Dermis microvascular lymphatic vessel endothelial cell (primary cell): ENCODE data around the gene PKP2. TPM values are rescaled to one million over a fixed set of nuclear protein-coding genes. Genes with fewer than 3 reads are reported as not detected.

Source experiments
- DNase-seq, 2 donors: peaks; one replicate each; pipeline versions ENCODE4 v3.0.0 to v3.0.0-alpha.2; 2010; ENCODE audit warnings: low read depth in 2 of 2
- total RNA-seq: library from RNA; depleted of rRNA; stranded (reverse); fragments of >200 nt; gene quantifications from 2 replicates; pipeline ENCODE4 v1.2.1, GENCODE V29; 2014

PKP2 gene
- total RNA-seq, result 1.3 and 4.0 TPM in 2 replicates

DNA sequence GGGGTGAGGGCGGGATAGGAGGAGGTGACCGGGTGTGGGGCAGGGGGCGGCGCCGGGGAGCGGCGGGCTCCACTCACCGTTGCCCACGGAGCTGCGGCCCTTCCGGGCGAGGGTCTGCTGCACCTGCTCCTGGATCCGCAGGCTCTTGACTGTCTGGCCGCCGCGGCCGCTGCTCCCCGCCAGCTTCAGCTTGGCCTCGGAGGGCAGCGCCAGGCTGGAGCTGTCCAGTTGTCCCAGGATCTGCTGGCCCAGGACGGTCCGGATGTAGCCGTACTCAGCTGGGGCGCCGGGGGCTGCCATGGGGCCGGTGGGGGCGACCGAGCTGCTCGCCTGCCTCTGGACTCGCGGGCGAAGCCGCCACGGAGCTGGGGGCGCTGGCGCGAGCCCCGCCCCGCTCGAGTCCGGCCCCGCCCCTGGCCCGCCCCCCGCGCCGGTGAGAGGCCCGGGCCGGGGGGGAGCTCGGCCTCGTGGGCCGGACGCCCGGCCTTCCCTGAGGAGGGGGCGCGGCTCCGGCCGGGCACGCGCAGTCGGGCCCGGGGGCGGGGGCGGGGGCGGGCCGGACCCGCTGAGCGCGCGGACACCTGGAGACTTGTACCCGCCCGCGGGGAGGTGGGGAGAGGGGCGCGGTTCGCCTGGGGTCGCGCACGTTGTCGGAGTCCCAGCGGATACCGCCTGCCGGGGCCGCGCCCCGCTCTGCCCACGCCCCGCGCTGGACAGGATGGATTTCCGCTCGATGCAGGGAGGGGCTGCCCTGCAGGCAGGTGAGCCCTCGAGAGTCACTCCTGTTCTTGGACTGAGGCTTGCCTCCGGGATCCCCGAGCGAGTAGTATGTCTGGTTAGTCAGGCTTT lies at the start of gene PKP2:
TSS of gene PKP2 (minus strand) at position 346 of the 849 bp plus-strand sequence. CDS start at position 300, 46 bp downstream.
- DNase-seq, result peak in 1 of 2 donors; percentile 43

DNA sequence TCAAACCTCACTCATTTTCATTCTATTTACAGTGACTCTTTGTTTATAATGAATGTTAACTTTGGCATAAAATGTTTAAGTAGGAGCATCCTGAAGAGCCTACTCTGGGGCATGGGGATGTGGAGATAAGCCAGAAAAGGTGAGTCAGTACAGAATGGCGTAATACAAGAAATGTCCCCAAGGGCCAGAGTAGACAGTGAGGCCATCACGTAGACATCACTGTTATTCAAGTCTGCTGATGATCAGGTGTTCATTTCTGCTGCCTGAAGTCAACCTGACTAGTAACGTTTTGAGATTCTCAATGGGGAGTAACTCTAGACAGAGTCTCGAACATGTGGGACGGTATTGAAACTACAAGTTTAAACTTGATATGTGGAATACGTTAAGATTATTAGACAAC lies 47.6 kb upstream of the PKP2 start:
- no peak for DNase-seq

- no peak for DNase-seq
Observed at GRCh38 chr12:32939801-32940200, 43.2 kb upstream of the PKP2 start.

GRCh38 chr12:32926963-32927362 lies 30.4 kb upstream of the PKP2 start:
- no peak for DNase-seq

DNA sequence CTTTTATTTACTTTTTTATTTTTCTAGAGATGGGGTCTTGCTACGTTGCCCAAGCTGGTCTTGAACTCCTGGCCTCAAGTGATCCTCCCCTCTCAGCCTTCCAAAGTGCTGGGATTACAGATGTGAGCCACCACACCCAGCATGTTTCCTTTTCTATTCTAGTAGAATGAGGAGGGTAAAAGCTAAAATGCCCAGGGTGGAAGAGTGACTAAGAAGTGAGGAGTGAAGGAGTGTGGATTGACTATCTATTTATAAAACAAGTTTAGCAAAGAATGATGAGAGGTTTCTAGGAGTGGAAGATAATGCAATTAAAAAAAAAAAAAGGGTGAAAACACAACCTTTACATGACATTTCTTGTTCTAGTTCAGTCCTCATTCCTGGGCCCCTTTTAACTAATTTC lies 29.8 kb upstream of the PKP2 start:
- no peak for DNase-seq

GRCh38 chr12:32922546-32923297 lies 26.1 kb upstream of the PKP2 start:
- DNase-seq, result no peak

- DNase-seq, result peak in 1 of 2 donors; percentile 49
Observed at GRCh38 chr12:32921397-32921796, 24.8 kb upstream of the PKP2 start.

GRCh38 chr12:32920506-32921085 lies 24.0 kb upstream of the PKP2 start:
- DNase-seq, result no peak

GRCh38 chr12:32918890-32919801 lies 22.6 kb upstream of the PKP2 start:
- DNase-seq, result peak in 1 of 2 donors; percentile 50

DNA sequence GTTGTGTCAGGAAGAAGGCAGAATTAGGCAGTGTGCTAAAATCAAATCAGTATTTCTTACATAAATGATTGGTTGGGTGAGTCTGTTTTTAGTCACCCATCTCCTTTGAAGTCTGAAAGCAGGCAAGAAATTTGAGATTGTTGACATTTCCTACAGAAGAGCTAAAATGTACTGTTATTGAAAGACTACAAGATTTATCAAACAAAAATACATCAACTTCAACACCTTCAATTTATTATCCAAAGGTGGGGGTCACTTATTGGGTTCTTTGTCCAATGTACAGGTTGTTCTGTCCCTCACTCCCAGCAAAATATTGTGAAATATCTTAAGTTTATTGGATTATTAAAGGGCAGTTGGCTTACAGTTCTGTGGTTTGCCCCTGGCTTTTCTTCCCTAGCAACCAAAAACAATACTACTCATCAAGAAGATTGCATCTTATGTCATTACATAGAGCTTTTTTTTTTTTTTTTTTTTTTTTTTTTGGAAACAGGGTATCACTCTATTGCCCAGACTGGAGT lies 20.6 kb upstream of the PKP2 start:
- no peak for DNase-seq

- DNase-seq, result no peak
Observed at GRCh38 chr12:32907898-32908476, 11.4 kb upstream of the PKP2 start.

DNA sequence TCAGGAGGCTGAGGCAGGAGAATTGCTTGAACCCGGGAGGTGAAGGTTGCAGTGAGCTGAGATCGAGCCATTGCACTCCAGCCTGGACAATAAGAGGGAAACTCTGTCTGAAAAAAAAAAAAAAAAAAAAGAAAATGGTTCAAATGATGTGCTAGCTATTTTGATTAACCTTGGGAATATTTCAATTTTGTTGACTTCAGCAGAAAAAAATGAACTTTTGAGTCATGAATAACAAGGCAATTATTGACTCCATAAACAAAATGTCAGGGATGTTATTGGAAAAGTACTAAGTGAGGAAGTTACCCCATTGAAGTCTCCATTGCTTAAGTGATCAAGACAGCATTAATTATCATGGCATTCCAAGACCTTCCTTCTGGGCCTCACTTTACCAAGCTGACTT lies 10.6 kb upstream of the PKP2 start:
- DNase-seq, result no peak

DNA sequence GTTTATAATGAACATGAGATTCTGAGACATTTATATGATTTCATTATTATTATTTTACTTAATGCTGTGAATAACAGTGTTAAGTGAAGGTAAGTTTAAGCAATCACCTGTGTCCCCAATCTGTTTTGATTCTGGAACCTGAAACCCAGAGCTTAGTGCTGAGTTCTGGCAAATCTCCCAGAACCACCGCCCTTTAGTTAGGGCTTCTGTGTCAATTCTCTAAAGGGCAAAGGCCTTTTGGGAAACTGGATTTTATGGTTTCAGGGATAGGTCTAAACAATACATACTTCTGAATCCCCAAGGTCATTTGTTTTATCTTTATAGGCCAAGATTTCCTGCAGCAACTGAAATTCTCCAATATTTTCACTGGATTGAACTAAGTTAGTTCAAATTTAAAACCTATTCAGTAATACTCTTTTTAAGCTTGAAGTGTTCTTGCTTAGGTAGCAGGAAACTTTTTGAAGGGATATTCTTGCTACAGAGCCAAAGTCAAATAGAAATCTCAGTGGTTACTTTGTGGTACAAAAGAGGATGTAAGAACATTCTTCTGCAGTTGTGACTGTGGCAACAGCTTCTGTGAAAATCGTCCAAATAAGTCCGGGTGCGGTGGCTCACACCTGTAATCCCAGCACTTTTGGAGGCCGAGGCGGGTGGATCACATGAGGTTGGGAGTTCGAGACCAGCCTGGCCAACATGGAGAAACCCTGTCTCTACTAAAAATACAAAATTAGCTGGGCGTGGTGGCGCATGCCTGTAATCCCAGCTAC lies 10.0 kb upstream of the PKP2 start:
- no peak for DNase-seq

DNA sequence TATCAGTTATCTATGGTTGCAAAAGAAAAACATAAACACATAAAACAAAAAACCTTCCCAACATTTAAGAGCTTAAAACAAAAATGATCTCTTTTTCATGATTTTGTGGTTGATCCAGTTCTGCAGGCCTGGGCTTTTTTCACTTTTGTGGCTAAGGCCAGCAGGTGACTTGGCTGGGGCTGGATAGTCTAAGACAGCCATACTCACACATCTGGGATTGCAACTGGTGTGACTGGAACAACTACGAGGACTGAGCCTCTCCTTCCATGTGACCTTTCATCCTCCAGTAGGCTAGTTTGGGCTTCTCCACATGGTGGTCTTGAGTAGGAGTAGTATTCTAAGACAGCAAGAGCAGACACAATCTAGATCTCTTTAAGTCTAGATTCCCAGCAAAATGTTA lies 7.2 kb upstream of the PKP2 start:
- DNase-seq, result no peak

GRCh38 chr12:32903318-32903717 lies 6.7 kb upstream of the PKP2 start:
- DNase-seq, result no peak

DNA sequence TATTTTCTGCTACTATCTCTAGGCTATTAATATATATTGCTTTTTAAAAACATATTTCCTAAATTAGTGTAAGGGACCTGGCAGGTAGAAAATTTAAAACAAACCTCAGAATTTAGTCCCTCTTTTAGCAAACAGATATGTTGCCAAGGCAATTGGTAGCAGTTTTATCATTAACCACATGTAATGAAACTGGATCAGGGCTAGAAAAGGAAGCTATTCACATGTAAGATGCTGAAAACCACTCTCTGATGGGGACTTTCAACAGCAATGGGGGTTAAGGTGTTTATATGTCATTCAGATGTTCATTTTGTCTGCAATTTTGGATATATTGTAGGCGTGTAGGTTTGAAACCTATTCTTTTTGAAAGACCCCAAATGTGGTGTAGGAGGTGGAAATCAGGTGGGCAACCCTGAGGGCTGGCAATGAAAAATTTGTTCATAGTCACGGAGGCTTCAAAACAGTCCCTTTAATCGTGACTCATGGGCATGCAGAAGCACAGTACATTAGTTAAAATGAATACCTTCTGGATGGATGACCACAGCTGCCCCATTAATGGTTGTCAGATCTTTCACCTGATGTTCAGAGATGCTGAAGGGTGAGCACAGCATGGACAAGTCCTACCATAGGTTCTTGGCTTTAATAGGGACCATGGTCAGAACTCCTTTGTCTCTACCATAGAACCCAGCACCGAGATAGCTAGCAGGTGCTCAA lies 5.9 kb upstream of the PKP2 start:
- no peak for DNase-seq

DNA sequence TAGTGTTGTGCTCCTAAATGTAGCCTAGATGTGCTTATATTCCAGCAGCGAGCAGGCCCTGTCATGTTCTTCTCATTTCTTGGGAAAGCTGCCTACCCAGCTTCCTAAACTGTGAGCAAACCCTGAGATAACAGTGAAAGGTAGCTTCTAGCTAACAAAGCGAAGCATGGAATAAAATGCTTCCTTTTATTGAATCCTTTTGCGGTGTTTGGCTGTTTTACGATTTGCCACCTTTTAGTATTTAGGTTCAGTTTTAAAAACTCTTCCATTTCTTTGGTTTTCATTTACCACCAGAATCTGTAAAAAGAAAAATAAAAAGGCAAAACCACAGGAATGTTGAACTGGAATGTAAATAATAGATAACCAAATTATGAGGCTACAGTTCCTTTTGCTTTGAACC lies 5.0 kb upstream of the PKP2 start:
- no peak for DNase-seq

GRCh38 chr12:32897687-32898573 lies 1.4 kb upstream of the PKP2 start:
- DNase-seq, result no peak
